HG02938 (cell line): ENCODE measurements around the gene THBS1.

Experiments
- ATAC-seq: cut with Tn5 transposase; IDR thresholded peaks from one replicate; pipeline ENCODE4 v1.9.1; 2021; ENCODE audit warnings: mild to moderate bottlenecking, moderate library complexity; ENCODE audit not compliant: unreplicated experiment

THBS1 gene

GRCh38 chr15:39573287-39573686 lies 7.6 kb upstream of the THBS1 start:
- no peak for ATAC-seq

- ATAC-seq = no peak
Measured at GRCh38 chr15:39573844-39574243, 7.0 kb upstream of the THBS1 start.

- ATAC-seq = no peak
Measured at GRCh38 chr15:39574427-39574826, 6.5 kb upstream of the THBS1 start.

GRCh38 chr15:39575180-39575579 lies 5.7 kb upstream of the THBS1 start:
- no peak for ATAC-seq

- no peak for ATAC-seq
Measured at GRCh38 chr15:39578851-39579486, 1.9 kb upstream of the THBS1 start.

GRCh38 chr15:39579487-39580116 lies 1.3 kb upstream of the THBS1 start:
- ATAC-seq = peak; percentile 5

GRCh38 chr15:39580117-39580484 lies 778 bp upstream of the THBS1 start:
- ATAC-seq = peak; percentile 55

GRCh38 chr15:39581242-39581792 lies 438 bp downstream of the THBS1 start:
- no peak for ATAC-seq

GRCh38 chr15:39581793-39582285 lies 960 bp downstream of the THBS1 start:
- ATAC-seq = no peak

GRCh38 chr15:39582286-39582976 lies 1.6 kb downstream of the THBS1 start:
- ATAC-seq = no peak

- ATAC-seq = no peak
Measured at GRCh38 chr15:39582977-39583595, 2.2 kb downstream of the THBS1 start.

- no peak for ATAC-seq
Measured at GRCh38 chr15:39583596-39584265, 2.9 kb downstream of the THBS1 start.

- no peak for ATAC-seq
Measured at GRCh38 chr15:39584266-39584659, 3.4 kb downstream of the THBS1 start.

GRCh38 chr15:39584662-39585388 lies 3.9 kb downstream of the THBS1 start:
- no peak for ATAC-seq

GRCh38 chr15:39585389-39585841 lies 4.5 kb downstream of the THBS1 start:
- no peak for ATAC-seq

- no peak for ATAC-seq
Measured at GRCh38 chr15:39585871-39586301, 5.0 kb downstream of the THBS1 start.

- no peak for ATAC-seq
Measured at GRCh38 chr15:39586387-39587095, 5.7 kb downstream of the THBS1 start.

GRCh38 chr15:39587096-39587721 lies 6.3 kb downstream of the THBS1 start:
- ATAC-seq = no peak
